DMS114 treated with DMSO at 0.1 percent for 48 hours (cell line): Measurements from ENCODE around the gene KIAA0586.
"Not testable (repeated sequence)": the region's sequence is repeated elsewhere in the genome, so short reads cannot be mapped to it uniquely, and the experiment has no call there.

Experiments used
- DNase-seq: peaks from one replicate; lab custom pipeline; 2025; ENCODE audit not compliant: unreplicated experiment; lab: John Stamatoyannopoulos, UW

The KIAA0586 gene

GRCh38 chr14:58543253-58543652 lies 115.7 kb downstream of the KIAA0586 start:
- no peak for DNase-seq

DNA sequence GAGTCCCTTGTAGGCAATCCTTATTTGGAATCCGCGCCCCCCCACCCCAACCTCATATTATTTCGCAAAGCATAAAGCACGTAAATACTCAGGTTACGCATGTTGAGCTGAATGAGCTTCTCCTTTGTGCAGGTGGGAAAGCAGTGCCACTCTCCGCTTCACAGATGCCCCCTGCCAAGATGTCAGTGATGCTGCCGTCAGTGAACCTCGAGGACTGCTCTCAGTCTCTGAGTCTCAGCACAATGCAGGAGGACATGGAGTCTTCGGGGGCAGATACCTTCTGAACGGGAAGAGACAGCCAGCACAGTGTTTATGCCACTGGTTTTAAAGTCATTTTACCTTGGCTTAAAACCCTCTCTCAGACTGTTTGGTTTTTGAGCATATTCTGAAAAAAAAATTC lies 120.1 kb downstream of the KIAA0586 start:
- DNase-seq, result no peak

DNA sequence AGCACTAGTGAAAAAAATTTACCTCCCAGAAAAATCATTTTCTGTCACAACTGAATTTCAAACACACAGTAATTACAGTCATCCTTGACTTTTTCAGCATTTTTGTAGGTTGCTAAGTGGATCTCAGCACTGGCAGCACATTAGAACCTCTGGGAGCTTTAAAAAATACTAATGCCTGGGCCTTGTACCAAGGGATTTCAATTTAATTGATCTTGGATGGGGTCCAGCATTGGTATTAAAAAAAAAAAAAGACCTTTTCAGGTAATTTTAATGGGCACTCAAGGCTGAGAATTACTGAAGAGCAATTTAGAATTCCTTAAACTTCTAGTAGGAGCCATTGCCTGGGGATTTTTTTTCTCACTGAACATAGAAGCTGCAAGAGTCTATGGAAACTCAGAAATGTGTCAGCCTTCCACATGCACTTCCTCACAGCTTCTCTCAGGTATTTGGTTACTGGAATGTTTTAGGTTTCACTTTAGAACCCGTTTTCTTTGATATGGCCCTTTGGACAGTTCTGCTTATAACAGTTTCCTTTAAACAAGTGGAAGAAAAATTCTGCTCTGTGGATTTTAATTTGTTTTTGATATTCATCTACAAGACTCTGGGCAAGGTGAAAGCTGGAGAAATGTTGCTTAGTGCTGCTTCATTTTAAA lies 121.7 kb downstream of the KIAA0586 start:
- no peak for DNase-seq

GRCh38 chr14:58553959-58554358 lies 126.4 kb downstream of the KIAA0586 start:
- no peak for DNase-seq

DNA sequence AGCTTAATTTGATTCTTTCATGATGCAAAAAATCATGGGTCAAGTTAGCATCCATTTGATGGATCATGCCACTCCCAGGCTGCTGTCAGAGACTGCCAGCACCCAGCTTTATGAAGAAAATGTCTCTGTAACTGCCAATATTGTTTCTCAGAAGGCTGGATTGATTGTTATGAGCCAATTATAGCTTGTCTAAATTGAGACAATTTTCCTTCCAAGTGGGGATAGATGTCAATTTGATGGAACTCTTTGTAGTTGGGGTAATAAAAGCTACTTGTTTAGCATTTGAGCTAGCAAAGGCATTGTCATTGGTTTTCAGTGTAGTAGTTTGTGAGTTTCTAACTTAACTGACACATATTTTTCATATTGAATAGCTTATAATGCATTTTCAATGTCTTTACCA lies 128.1 kb downstream of the KIAA0586 start:
- DNase-seq, result no peak

GRCh38 chr14:58557242-58557641 lies 129.7 kb downstream of the KIAA0586 start:
- no peak for DNase-seq

- DNase-seq, result no peak
These were observed 132.7 kb downstream of the KIAA0586 start for GRCh38 chr14:58560208-58560607.

DNA sequence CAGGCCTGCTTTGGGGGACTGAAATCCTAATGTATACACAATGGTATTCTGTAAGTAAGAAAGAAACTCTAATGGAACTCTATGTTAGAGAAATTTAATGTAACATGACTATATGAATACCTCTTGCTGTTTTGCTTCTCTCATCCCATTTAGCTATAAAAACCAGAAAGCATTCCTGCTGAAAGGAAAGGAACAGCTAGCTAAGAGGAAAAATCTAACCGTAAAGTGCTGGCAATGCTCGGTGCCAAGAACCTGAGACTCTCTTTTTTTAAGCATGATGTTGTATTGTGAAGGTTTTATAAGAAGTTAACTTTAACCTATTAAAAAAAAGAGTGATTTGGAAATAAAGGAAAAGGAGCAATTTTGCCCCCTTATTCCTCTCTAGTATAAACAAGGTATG lies 134.6 kb downstream of the KIAA0586 start:
- no peak for DNase-seq

- DNase-seq, result no peak
These were observed 136.5 kb downstream of the KIAA0586 start for GRCh38 chr14:58563978-58564377.

DNA sequence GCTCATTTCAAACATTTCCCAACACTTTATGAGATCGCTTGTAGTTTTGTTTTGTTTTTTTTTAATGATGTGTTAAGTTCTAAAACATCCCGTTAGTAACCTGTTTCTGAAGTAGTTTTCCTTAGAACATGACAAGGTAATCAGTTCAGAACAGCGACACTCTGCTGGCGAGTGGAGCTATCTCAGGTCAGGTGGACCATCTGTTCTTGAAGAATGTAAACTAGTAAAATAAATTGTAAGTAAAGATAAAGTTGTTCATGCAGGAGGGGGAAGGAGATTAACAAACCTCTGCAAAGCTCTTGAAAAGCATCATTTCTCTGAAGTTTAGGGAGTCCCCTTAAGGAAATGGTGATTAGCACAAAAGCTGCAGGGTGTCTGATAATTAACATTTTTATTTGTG lies 138.3 kb downstream of the KIAA0586 start:
- no peak for DNase-seq

GRCh38 chr14:58566979-58567378 lies 139.5 kb downstream of the KIAA0586 start:
- no peak for DNase-seq

DNA sequence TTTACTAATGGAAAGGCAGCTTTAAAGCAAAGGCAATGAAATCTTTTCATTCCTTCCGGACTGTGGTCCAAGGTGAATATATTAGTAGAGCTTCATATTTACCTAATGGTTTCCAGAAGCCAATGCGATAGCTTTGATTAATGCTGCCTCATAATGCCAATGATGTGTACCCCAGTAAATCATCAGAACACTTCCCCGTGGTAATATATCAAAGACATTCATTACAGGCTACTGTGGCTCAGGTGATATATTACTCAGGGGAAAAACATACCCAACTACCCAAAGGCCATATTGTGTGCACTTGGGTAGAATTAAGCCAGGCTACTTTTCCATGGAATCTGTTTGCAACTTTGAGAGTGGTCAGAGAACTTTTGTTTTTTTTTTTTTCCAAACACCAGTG lies 140.8 kb downstream of the KIAA0586 start:
- DNase-seq, result no peak

DNA sequence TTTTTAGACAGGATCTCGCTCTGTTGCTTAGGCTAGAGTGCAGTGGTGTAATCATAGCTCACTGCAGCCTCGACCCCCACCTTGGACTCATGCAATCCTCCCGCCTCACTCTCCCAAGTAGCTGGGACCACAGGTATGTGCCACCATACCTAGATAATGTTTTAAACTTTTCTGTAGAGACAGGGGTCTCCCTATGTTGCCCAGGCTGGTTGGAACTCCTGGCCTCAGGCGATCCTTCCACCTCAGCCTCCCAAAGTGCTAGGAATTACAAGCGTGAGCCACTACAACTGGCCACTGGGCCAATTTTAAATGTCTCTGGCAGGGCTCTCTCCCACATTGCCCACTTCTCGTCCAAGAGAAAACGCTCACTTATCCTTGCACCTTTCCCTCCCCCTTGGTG lies 143.7 kb downstream of the KIAA0586 start:
- no peak for DNase-seq

GRCh38 chr14:58571769-58572472 lies 144.4 kb downstream of the KIAA0586 start:
- DNase-seq, result no peak

DNA sequence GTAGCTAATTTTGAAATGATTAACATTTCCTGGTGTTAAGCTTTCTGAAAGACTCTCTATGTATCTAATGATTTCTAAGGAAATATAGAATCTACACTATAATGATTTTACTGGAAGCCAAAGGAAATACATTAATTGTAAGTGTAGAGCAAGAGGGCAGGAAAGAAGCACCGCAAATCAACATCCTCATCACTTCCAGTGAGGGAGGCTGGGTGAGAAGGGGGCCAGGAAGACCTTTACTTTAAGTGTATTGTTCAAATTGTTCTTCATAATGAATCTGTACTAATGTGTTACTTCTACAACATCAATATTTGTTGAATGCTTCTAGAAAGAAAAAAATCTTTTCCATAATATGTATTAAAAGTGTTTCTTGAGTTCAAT lies 144.9 kb downstream of the KIAA0586 start:
- DNase-seq, result no peak

DNA sequence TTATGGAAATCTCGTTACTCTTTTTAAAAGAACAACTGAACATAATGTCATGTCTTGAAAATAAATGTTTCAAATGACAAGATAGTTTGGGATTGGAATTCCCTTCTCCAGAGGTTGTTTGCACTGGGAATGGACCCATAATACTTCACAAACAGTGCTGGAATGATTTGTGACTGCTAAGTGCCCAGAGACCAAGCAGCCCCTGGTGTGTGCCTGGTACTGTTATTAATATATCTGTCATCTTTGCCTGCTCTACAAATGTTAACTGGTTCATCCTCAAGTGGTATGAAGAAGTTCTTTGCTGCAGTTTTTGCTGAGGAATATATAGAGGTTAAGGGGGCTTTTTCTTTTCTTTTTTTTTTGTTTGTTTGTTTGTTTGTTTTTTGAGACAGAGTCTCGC lies 145.3 kb downstream of the KIAA0586 start:
- DNase-seq, result no peak

- no peak for DNase-seq
These were observed 147.1 kb downstream of the KIAA0586 start for GRCh38 chr14:58574623-58575022.

DNA sequence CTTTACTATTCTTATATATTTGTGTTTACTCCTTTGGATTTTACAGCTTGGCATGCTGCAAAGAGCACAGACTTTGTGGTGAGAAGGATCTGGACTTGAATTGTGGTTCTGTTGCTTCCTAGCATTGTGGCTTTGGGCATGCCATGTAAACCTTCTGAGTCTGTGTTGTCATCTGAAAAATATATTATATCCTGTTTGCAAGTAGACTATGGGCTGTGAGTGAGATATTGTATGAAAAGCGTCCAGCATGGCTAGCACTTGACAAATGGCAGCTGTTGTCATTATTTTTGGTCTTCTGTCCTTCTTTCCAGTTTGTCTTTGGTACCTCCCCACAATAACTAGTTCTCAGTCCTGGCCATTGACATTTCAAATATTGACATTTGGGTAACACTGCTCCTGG lies 148.4 kb downstream of the KIAA0586 start:
- no peak for DNase-seq

DNA sequence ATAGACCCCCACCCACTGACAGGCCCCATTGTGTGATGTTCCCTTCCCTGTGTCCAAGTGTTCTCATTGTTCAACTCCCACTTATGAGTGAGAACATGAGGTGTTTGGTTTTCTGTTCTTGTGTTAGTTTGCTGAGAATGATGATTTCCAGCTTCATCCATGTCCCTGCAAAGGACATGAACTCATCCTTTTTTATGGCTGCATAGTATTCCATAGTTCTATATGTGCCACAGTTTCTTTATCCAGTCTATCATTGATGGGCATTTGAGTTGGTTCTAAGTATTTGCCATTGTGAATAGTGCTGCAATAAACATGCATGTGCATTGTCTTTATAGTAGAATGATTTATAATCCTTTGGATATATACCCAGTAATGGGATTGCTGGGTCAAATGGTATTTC lies 152.5 kb downstream of the KIAA0586 start:
- DNase-seq, result not testable (repeated sequence)

GRCh38 chr14:58581389-58581788 lies 153.9 kb downstream of the KIAA0586 start:
- DNase-seq, result not testable (repeated sequence)

GRCh38 chr14:58584383-58584782 lies 156.9 kb downstream of the KIAA0586 start:
- no peak for DNase-seq

GRCh38 chr14:58587271-58587670 lies 159.8 kb downstream of the KIAA0586 start:
- no peak for DNase-seq

GRCh38 chr14:58588321-58588720 lies 160.8 kb downstream of the KIAA0586 start:
- not testable (repeated sequence) for DNase-seq
